OCI-LY3 (cell line): Measurements from ENCODE around the gene IGFL2.

Source experiments
- EZH2phosphoT487 ChIP-seq: fragments of 200-600 bp; shearing (Covaris generic); IDR thresholded peaks from 2 replicates; pipeline ENCODE4 v1.6.1; 2018; ENCODE audit warnings: antibody characterized with exemption, mixed run types, low read depth
- TF ChIP-seq, protein P1 (sequence below): fragments of 200-600, 300-600 bp; sonication (generic); IDR thresholded peaks from 2 replicates; pipeline ENCODE4 v1.5.1; 2014; ENCODE audit warnings: antibody characterized with exemption, low read length, low read depth

DNA sequence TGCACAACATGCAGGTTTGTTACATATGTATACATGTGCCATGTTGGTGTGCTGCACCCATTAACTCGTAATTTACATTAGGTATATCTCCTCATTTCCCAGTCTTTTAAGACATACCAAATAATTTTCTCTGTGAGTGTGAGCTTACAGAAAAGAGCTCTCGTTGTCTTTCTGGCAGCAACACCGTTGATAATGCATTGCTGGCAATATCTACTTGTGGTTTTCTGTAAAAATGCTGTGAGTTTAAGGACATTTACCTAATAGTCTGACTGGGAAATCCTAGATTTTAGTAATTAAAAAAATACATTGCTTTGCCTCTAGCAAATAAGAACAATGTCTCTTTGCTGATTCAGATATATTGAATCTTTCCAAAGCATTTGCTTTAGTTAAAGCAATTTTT lies 31.9 kb upstream of the IGFL2 start:
- TF ChIP-seq, protein P1, sequence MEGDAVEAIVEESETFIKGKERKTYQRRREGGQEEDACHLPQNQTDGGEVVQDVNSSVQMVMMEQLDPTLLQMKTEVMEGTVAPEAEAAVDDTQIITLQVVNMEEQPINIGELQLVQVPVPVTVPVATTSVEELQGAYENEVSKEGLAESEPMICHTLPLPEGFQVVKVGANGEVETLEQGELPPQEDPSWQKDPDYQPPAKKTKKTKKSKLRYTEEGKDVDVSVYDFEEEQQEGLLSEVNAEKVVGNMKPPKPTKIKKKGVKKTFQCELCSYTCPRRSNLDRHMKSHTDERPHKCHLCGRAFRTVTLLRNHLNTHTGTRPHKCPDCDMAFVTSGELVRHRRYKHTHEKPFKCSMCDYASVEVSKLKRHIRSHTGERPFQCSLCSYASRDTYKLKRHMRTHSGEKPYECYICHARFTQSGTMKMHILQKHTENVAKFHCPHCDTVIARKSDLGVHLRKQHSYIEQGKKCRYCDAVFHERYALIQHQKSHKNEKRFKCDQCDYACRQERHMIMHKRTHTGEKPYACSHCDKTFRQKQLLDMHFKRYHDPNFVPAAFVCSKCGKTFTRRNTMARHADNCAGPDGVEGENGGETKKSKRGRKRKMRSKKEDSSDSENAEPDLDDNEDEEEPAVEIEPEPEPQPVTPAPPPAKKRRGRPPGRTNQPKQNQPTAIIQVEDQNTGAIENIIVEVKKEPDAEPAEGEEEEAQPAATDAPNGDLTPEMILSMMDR: no peak
- TF ChIP-seq EZH2phosphoT487: no peak
